Sciatic nerve (tissue), 2 donors: ENCODE results near the gene CCDC102B. TPM values are rescaled to one million over a fixed set of nuclear protein-coding genes. Genes with fewer than 3 reads are reported as not detected.
"Not testable (repeated sequence)": the region's sequence is repeated elsewhere in the genome, so short reads cannot be mapped to it uniquely, and the experiment has no call there.

ENCODE experiments used
- ATAC-seq: fragments of 200-7000 bp; cut with Tn5 transposase; one replicate; pipeline ENCODE4 v1.9.1; 2020; ENCODE audit warnings: mild to moderate bottlenecking, moderate library complexity
- DNase-seq: peaks from one replicate; pipeline ENCODE4 v3.0.0-alpha.2; 2020; ENCODE audit warnings: low spot score
- intact Hi-C: fragments of 100-400 bp; cut with DNase I; formaldehyde crosslinking; loops from one replicate; pipeline ENCODE4 v1.14.2; 2022
- total RNA-seq: library from RNA; stranded (reverse); fragmentation: NEBNext Ultra II Directional; extraction: Animal tissue kit (Norgen Biotek cat#: 25700); gene quantifications from one replicate; pipeline ENCODE4 v1.2.1, GENCODE V29; 2021
- donor health status: DM: no; HTN: no; CAD: no.
- donor health status: DM: no; HTN: no; CAD: no.

The CCDC102B gene
- 16.5 TPM for total RNA-seq

- peak; percentile 57 for ATAC-seq
These were observed at the start of gene CCDC102B for GRCh38 chr18:68797871-68798270. CCDC102B (plus strand) TSS chr18:68798080; CDS start chr18:68836764, 38,684 bp downstream.

GRCh38 chr18:68757126-68757525, 40.8 kb upstream of the CCDC102B start:
- DNase-seq (no peak), ATAC-seq (no peak)
- intact Hi-C loops: no loop called here

More at GRCh38 chr18:68797871-68798270, at the start of gene CCDC102B:
- DNase-seq: no peak
- intact Hi-C loops: no loop called here

- intact Hi-C loops: no loop called here
- no peak for DNase-seq
- no peak for ATAC-seq
These were observed 38.6 kb upstream of the CCDC102B start for GRCh38 chr18:68759308-68759707.

GRCh38 chr18:68763083-68763482, 34.8 kb upstream of the CCDC102B start:
- intact Hi-C loops: no loop called here
- DNase-seq (no peak), ATAC-seq (no peak)

- no peak for DNase-seq
- intact Hi-C loops: no loop called here
- ATAC-seq: no peak
These were observed 33.9 kb upstream of the CCDC102B start for GRCh38 chr18:68764016-68764415.

GRCh38 chr18:68766433-68766832, 31.4 kb upstream of the CCDC102B start:
- intact Hi-C loops: no loop called here
- DNase-seq (no peak), ATAC-seq (no peak)

- intact Hi-C loops: no loop called here
- DNase-seq: peak; percentile 55
- ATAC-seq: peak; percentile 92
These were observed 28.4 kb upstream of the CCDC102B start for GRCh38 chr18:68769461-68769860.

GRCh38 chr18:68772268-68772667, 25.6 kb upstream of the CCDC102B start:
- ATAC-seq: peak; percentile 51
- no peak for DNase-seq
- intact Hi-C loops: no loop called here

- ATAC-seq (no peak), DNase-seq (no peak)
- intact Hi-C loops: no loop called here
These were observed 19.5 kb upstream of the CCDC102B start for GRCh38 chr18:68778280-68778886.

- peak; percentile 26 for ATAC-seq
- intact Hi-C loops: no loop called here
- no peak for DNase-seq
These were observed 18.7 kb upstream of the CCDC102B start for GRCh38 chr18:68779169-68779568.

- ATAC-seq (no peak), DNase-seq (no peak)
- intact Hi-C loops: no loop called here
These were observed 16.9 kb upstream of the CCDC102B start for GRCh38 chr18:68780802-68781635.

- intact Hi-C loops: no loop called here
- no peak for ATAC-seq
- DNase-seq: no peak
These were observed 14.4 kb upstream of the CCDC102B start for GRCh38 chr18:68783506-68783905.

GRCh38 chr18:68784071-68784470, 13.8 kb upstream of the CCDC102B start:
- DNase-seq: no peak
- no peak for ATAC-seq
- intact Hi-C loops: no loop called here

GRCh38 chr18:68790290-68790689, 7.6 kb upstream of the CCDC102B start:
- intact Hi-C loops, ATAC-seq, DNase-seq: not testable (repeated sequence)

GRCh38 chr18:68791801-68792200, 6.1 kb upstream of the CCDC102B start:
- intact Hi-C loops: no loop called here
- no peak for ATAC-seq
- DNase-seq: no peak

GRCh38 chr18:68793951-68794350, 3.9 kb upstream of the CCDC102B start:
- DNase-seq (no peak), ATAC-seq (no peak)
- intact Hi-C loops: no loop called here

- ATAC-seq (no peak), DNase-seq (no peak)
- intact Hi-C loops: no loop called here
These were observed 767 bp upstream of the CCDC102B start for GRCh38 chr18:68796936-68797690.

- intact Hi-C loops: no loop called here
- ATAC-seq: no peak
These were observed 2.2 kb downstream of the CCDC102B start for GRCh38 chr18:68800075-68800474.

GRCh38 chr18:68803356-68803755, 5.5 kb downstream of the CCDC102B start:
- intact Hi-C loops: no loop called here
- DNase-seq (peak; percentile 62), ATAC-seq (peak; percentile 90)

More at GRCh38 chr18:68800075-68800474, 2.2 kb downstream of the CCDC102B start:
- no peak for DNase-seq

- no peak for ATAC-seq
- no peak for DNase-seq
- intact Hi-C loops: no loop called here
These were observed 19.7 kb downstream of the CCDC102B start for GRCh38 chr18:68817584-68817983.
